ENCODE measurements around the gene CIB1. TPM values are rescaled to one million over a fixed set of nuclear protein-coding genes. Genes with fewer than 3 reads are reported as not detected.

Gene CIB1
- polyA plus RNA-seq, 1 of the 3 experiments (the other 2 are of a cell fraction) = 87.9 TPM

DNA sequence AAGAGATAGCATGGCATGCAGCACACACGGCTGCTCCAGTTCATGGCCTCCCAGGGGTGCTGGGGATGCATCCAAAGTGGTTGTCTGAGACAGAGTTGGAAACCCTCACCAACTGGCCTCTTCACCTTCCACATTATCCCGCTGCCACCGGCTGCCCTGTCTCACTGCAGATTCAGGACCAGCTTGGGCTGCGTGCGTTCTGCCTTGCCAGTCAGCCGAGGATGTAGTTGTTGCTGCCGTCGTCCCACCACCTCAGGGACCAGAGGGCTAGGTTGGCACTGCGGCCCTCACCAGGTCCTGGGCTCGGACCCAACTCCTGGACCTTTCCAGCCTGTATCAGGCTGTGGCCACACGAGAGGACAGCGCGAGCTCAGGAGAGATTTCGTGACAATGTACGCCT is 4.8 kb downstream of the CIB1 start:
- Histone ChIP-seq H3K4me1 (ENCODE audit: control insufficient read depth in 1 of 2, insufficient read depth in 2 of 2, low read depth in 1 of 2, low read length in 1 of 2) (peaks cover 0 to 3% of the 10 kb centered on the region in 2 experiments; a peak in 1 of 4 replicates), H3K36me3 (replicated peaks in 1 of 2; ENCODE audit: control insufficient read depth in 1 of 2, insufficient read depth in 2 of 2, low read length in 1 of 2) (peaks cover 10 to 59% of the 10 kb centered on the region in 2 experiments), H3K9me2 (no peaks in the 10 kb centered on the region), H3K27me3 (ENCODE audit: insufficient read depth) (no peaks in the 10 kb centered on the region), H3F3A (replicated peaks; ENCODE audit: insufficient read depth) (no peaks in the 10 kb centered on the region), H3K9ac (no peak overlapping the region), H3K27ac (ENCODE audit: low read depth in 2 of 2, low read length in 1 of 2) (no peak overlapping the region), H3K79me2 (ENCODE audit: insufficient read depth) (peaks cover 26% of the 10 kb centered on the region), H4K20me1 (ENCODE audit: insufficient read depth) (no peaks in the 10 kb centered on the region), H2AFZ (ENCODE audit: low read depth) (no peak overlapping the region), H3K4me3 (ENCODE audit: low read depth in 2 of 2, low read length in 1 of 2) (no peak overlapping the region), H3K4me2 (no peak overlapping the region), H3K9me3 (no peaks in the 10 kb centered on the region)
- DNase-seq = no peak
- 93% methylated on average over 15 of the region's 15 CpGs for WGBS (ENCODE audit: low lambda C conversion rate)
- POLR2A ChIA-PET = no interaction called here
- CTCF ChIA-PET = no interaction called here
- no peak for TF ChIP-seq POLR2AphosphoS5 (IDR thresholded peaks at IDR 0.05; ENCODE audit: low read depth, low read length)

DNA sequence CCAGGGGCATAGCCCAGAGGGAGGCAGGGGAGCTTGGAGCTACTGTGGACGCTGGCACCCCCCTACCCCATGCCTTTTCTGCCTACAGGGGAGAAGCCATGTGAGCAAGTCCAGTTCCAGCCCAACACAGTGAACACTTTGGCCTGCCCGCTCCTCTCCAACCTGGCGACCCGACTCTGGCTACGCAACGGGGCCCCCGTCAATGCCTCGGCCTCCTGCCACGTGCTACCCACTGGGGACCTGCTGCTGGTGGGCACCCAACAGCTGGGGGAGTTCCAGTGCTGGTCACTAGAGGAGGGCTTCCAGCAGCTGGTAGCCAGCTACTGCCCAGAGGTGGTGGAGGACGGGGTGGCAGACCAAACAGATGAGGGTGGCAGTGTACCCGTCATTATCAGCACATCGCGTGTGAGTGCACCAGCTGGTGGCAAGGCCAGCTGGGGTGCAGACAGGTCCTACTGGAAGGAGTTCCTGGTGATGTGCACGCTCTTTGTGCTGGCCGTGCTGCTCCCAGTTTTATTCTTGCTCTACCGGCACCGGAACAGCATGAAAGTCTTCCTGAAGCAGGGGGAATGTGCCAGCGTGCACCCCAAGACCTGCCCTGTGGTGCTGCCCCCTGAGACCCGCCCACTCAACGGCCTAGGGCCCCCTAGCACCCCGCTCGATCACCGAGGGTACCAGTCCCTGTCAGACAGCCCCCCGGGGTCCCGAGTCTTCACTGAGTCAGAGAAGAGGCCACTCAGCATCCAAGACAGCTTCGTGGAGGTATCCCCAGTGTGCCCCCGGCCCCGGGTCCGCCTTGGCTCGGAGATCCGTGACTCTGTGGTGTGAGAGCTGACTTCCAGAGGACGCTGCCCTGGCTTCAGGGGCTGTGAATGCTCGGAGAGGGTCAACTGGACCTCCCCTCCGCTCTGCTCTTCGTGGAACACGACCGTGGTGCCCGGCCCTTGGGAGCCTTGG is 5.6 kb downstream of the CIB1 start:
- Histone ChIP-seq H3K79me2 (ENCODE audit: insufficient read depth) (peaks cover 23% of the 10 kb centered on the region), H3K4me2 (no peak overlapping the region), H3K4me1 (ENCODE audit: control insufficient read depth in 1 of 2, insufficient read depth in 2 of 2, low read depth in 1 of 2, low read length in 1 of 2) (peaks cover 0 to 1% of the 10 kb centered on the region in 2 experiments; a peak in 1 of 4 replicates), H2AFZ (ENCODE audit: low read depth) (no peak overlapping the region), H3K4me3 (ENCODE audit: low read depth in 2 of 2, low read length in 1 of 2) (no peak overlapping the region), H3K9me2 (no peaks in the 10 kb centered on the region), H3K36me3 (replicated peaks in 1 of 2; ENCODE audit: control insufficient read depth in 1 of 2, insufficient read depth in 2 of 2, low read length in 1 of 2) (peaks cover 10 to 67% of the 10 kb centered on the region in 2 experiments), H3K9me3 (no peaks in the 10 kb centered on the region), H3F3A (replicated peaks; ENCODE audit: insufficient read depth) (no peaks in the 10 kb centered on the region), H4K20me1 (ENCODE audit: insufficient read depth) (no peaks in the 10 kb centered on the region), H3K27ac (ENCODE audit: low read depth in 2 of 2, low read length in 1 of 2) (no peak overlapping the region), H3K27me3 (ENCODE audit: insufficient read depth) (no peaks in the 10 kb centered on the region), H3K9ac (no peak overlapping the region)
- 93% methylated on average over 25 of the region's 38 CpGs for WGBS (ENCODE audit: low lambda C conversion rate)
- DNase-seq = no peak
- TF ChIP-seq USF1 (IDR thresholded peaks at IDR 0.05; ENCODE audit: borderline replicate concordance, low read depth) = no peak
- TF ChIP-seq TAF1 (IDR thresholded peaks at IDR 0.05; ENCODE audit: borderline replicate concordance, low read depth, low read length) = no peak
- TF ChIP-seq FOXJ3 (CRISPR knock-in tag; IDR thresholded peaks at IDR 0.05) = no peak
- no peak for TF ChIP-seq IRF3 (IDR thresholded peaks at IDR 0.05; ENCODE audit: low read depth, low read length)
- no peak for TF ChIP-seq NRF1 (IDR thresholded peaks at IDR 0.05; ENCODE audit: low read depth, low read length)
- TF ChIP-seq FOSL2 (IDR thresholded peaks at IDR 0.05; ENCODE audit: borderline replicate concordance, low read depth) = no peak
- TF ChIP-seq EP300 (IDR thresholded peaks at IDR 0.05; ENCODE audit: borderline replicate concordance in 1 of 2, low read depth in 1 of 2, low read length in 1 of 2) = no peak
- no peak for TF ChIP-seq TEAD4 (IDR thresholded peaks at IDR 0.05; ENCODE audit: borderline replicate concordance, insufficient read depth)
- TF ChIP-seq POLR2AphosphoS5 (IDR thresholded peaks at IDR 0.05; ENCODE audit: low read depth, low read length) = no peak
- no peak for TF ChIP-seq YY1 (IDR thresholded peaks at IDR 0.05; ENCODE audit: low read depth)
- no peak for TF ChIP-seq NFIC (IDR thresholded peaks at IDR 0.05; ENCODE audit: borderline replicate concordance)
- TF ChIP-seq RAD21 (IDR thresholded peaks at IDR 0.05; ENCODE audit: low read length) = no peak
- TF ChIP-seq, protein P1, sequence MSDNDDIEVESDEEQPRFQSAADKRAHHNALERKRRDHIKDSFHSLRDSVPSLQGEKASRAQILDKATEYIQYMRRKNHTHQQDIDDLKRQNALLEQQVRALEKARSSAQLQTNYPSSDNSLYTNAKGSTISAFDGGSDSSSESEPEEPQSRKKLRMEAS (IDR thresholded peaks at IDR 0.05; ENCODE audit: low read depth) = no peak
- CTCF ChIA-PET = interaction anchor here (1.1 to 1.4 kb wide), 3 partner anchors 36 to 85 kb away, joined by 3 to 4 read pairs (median 3); no protein-coding TSS in a partner anchor
- POLR2A ChIA-PET = interaction anchor here (0.7 kb wide), 1 partner anchor 10 kb away, joined by 3 read pairs; no protein-coding TSS in a partner anchor

All from SK-N-SH (cell line).